Activated naive CD8-positive, alpha-beta T cell treated with anti-CD3 and anti-CD28 coated beads, Interleukin-2, amount 50 U/mL, for 24 hours (primary cell): ENCODE measurements around the gene PGA3.
A peak's percentile ranks its signal among the peaks of the same experiment; 100 is the strongest.
"Not testable (repeated sequence)": the region's sequence is repeated elsewhere in the genome, so short reads cannot be mapped to it uniquely, and the experiment has no call there.

Experiments used
- ATAC-seq: fragments of 150-1000 bp; cut with Tn5 transposase; one replicate; pipeline ENCODE4 v1.10.0; 2021
- DNase-seq: peaks from one replicate; pipeline ENCODE4 v3.0.0; 2021
- H3K27ac Mint-ChIP-seq: one replicate; pipeline ENCODE4 v1.8.0; 2021; ENCODE audit warnings: mild to moderate bottlenecking, mixed read lengths
- H3K27me3 Mint-ChIP-seq: one replicate; pipeline ENCODE4 v1.8.0; 2021; ENCODE audit warnings: mixed read lengths
- H3K36me3 Mint-ChIP-seq: one replicate; pipeline ENCODE4 v1.8.0; 2021; ENCODE audit warnings: low read depth, mixed read lengths
- H3K4me1 Mint-ChIP-seq: one replicate; pipeline ENCODE4 v1.8.0; 2021; ENCODE audit warnings: mixed read lengths
- H3K4me3 Mint-ChIP-seq: one replicate; pipeline ENCODE4 v1.8.0; 2021; ENCODE audit warnings: mild to moderate bottlenecking, moderate library complexity, mixed read lengths
- H3K9me3 Mint-ChIP-seq: one replicate; pipeline ENCODE4 v1.8.0; 2021; ENCODE audit warnings: mixed read lengths

The PGA3 gene

DNA sequence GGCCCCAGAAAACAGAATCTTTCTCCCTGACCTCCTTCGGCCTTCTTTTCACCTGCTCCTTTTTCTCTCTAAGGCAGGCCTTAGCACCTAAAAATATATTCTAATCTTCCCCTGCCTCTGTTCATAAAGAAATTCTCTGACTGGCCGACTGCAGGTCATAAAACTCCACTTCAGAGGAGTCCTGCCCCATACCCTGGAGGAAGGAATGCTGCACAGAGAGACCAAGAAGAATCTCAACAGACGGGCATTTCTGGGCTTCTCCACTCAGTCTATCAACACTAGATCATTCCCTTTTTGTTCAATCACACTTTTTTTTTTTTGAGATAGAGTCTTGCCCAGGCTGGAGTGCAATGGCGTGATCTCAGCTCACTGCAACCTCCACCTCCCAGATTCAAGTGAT, 19.7 kb upstream of the PGA3 start:
- Mint-ChIP-seq H3K36me3 (no peaks in the 10 kb centered on the region), H3K4me3 (no peak overlapping the region), H3K27me3 (peaks cover 6% of the 10 kb centered on the region), H3K27ac (no peak overlapping the region), H3K9me3 (no peaks in the 10 kb centered on the region), H3K4me1 (peaks cover 2% of the 10 kb centered on the region)
- ATAC-seq: no peak
- DNase-seq: no peak

DNA sequence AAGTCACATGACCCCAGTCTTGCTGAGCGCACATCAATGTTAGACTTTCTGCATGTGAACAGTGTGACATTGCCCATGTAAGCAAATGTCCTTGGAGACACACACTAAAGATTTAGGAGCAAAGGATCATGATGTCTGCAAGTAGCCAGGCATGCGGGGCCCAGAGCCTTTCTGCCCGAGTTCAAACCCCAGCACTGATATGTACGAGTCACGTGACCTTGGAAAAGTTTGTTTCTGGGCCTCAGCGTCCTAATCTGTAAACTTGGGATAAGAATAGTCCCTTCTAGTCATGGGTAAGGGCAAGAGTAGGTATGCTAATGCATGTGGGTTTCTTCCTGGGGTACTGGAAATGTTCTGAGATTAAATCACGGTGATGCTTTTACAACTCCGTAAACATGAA, 16.8 kb upstream of the PGA3 start:
- no peaks in the 10 kb centered on the region for H3K36me3 Mint-ChIP-seq
- no peak overlapping the region for H3K27ac Mint-ChIP-seq
- no peaks in the 10 kb centered on the region for H3K9me3 Mint-ChIP-seq
- H3K4me1 Mint-ChIP-seq: peaks cover 2% of the 10 kb centered on the region
- ATAC-seq: no peak
- no peak for DNase-seq
- no peak overlapping the region for H3K4me3 Mint-ChIP-seq
- H3K27me3 Mint-ChIP-seq: no peaks in the 10 kb centered on the region

GRCh38 chr11:61187505-61188130, 15.7 kb upstream of the PGA3 start:
- Mint-ChIP-seq H3K4me1 (peaks cover 2% of the 10 kb centered on the region), H3K4me3 (no peak overlapping the region), H3K27me3 (no peaks in the 10 kb centered on the region), H3K9me3 (no peaks in the 10 kb centered on the region), H3K36me3 (no peaks in the 10 kb centered on the region), H3K27ac (peak overlapping the region; percentile 56)
- ATAC-seq (peak; percentile 86), DNase-seq (peak; percentile 87)

- no peaks in the 10 kb centered on the region for H3K9me3 Mint-ChIP-seq
- H3K27me3 Mint-ChIP-seq: no peaks in the 10 kb centered on the region
- H3K4me3 Mint-ChIP-seq: no peak overlapping the region
- no peaks in the 10 kb centered on the region for H3K36me3 Mint-ChIP-seq
- DNase-seq (no peak), ATAC-seq (no peak)
- H3K4me1 Mint-ChIP-seq: peaks cover 2% of the 10 kb centered on the region
- H3K27ac Mint-ChIP-seq: no peak overlapping the region
Observed at GRCh38 chr11:61189933-61190332, 13.4 kb upstream of the PGA3 start.

DNA sequence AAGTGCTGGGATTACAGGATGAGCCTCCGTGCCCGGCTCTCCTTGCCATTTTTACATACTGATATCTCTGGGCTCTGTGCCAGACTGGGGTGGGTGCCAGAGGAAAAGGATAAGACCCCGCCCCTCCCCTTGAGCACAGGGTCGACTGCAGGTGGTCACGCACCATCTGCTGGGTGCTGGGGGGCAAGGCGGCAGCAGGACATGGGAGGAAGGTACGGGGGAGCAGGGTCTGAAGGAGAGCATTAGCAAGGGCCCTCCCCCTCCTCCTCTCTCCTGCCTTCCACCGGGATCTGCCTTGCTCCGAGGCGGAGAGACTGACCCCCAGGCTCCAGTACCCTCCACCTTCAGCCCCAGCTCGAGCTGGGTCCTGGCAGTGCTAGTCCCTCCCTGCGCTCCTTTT, 9.7 kb upstream of the PGA3 start:
- Mint-ChIP-seq H3K27ac (no peak overlapping the region), H3K4me1 (no peaks in the 10 kb centered on the region), H3K4me3 (no peak overlapping the region), H3K36me3 (no peaks in the 10 kb centered on the region), H3K27me3 (no peaks in the 10 kb centered on the region), H3K9me3 (no peaks in the 10 kb centered on the region)
- no peak for DNase-seq
- no peak for ATAC-seq

DNA sequence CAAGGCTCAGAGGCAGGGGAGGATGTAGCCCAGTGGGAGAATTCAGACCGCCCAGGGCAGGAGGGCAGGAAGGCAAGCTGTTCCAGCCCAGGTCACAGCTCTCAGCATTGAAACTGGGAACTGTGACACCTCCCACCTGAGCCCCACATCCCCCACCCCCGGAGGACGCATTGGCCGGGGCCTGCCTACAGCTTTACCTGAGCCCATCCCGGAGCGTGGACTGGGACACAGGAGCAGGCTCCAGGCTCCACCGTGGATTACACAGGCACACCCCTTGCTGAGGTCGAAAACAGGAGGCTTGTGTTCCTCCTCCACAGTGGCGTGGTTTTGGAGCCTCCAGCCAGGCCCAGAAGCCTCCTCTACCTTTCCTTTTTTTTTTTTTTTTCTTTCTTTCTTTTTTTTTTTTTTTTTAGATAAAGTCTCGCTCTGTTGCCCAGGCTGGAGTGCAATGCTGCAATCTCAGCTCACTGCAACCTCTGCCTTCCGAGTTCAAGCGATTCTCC, 9.1 kb upstream of the PGA3 start:
- no peak for ATAC-seq
- H3K36me3 Mint-ChIP-seq: no peaks in the 10 kb centered on the region
- no peaks in the 10 kb centered on the region for H3K27me3 Mint-ChIP-seq
- H3K27ac Mint-ChIP-seq: no peak overlapping the region
- H3K4me3 Mint-ChIP-seq: no peak overlapping the region
- H3K4me1 Mint-ChIP-seq: no peaks in the 10 kb centered on the region
- peaks cover 4% of the 10 kb centered on the region for H3K9me3 Mint-ChIP-seq
- no peak for DNase-seq

GRCh38 chr11:61194981-61195695, 8.2 kb upstream of the PGA3 start:
- Mint-ChIP-seq H3K4me3 (no peak overlapping the region), H3K9me3 (peaks cover 5% of the 10 kb centered on the region), H3K36me3 (no peaks in the 10 kb centered on the region), H3K27me3 (no peaks in the 10 kb centered on the region), H3K27ac (no peak overlapping the region), H3K4me1 (no peaks in the 10 kb centered on the region)
- ATAC-seq: no peak
- no peak for DNase-seq

DNA sequence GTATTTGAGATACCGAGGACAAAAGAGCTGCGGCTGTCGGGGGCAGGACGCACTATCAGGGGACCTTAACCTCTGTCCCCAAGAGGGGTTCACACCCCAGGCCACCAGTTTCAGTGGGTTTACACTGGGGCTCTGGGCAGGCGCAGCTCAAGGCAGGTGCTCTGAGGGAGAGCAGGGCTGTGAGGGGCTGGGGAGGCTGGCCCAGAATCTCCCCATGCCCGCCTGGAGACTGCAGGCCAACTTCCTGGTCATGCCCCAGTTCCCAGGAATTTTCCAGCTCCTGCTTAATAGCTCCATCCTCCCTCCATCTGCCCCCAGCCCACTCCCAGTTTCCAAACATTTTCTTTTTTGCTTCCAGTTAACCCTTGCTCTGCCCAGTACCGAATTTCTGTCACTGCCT, 7.6 kb upstream of the PGA3 start:
- H3K27ac Mint-ChIP-seq: no peak overlapping the region
- H3K27me3 Mint-ChIP-seq: no peaks in the 10 kb centered on the region
- H3K4me1 Mint-ChIP-seq: no peaks in the 10 kb centered on the region
- ATAC-seq: no peak
- H3K9me3 Mint-ChIP-seq: peaks cover 5% of the 10 kb centered on the region
- H3K36me3 Mint-ChIP-seq: no peaks in the 10 kb centered on the region
- no peak overlapping the region for H3K4me3 Mint-ChIP-seq
- no peak for DNase-seq

- Mint-ChIP-seq H3K27ac (no peak overlapping the region), H3K27me3 (peaks cover 7% of the 10 kb centered on the region), H3K9me3 (peaks cover 5% of the 10 kb centered on the region), H3K4me3 (no peak overlapping the region), H3K36me3 (no peaks in the 10 kb centered on the region), H3K4me1 (no peaks in the 10 kb centered on the region)
- DNase-seq: no peak
- no peak for ATAC-seq
Observed at GRCh38 chr11:61198361-61198760, 5.0 kb upstream of the PGA3 start.

- Mint-ChIP-seq H3K36me3 (no peaks in the 10 kb centered on the region), H3K27ac (no peak overlapping the region), H3K9me3 (peaks cover 5% of the 10 kb centered on the region), H3K4me1 (no peaks in the 10 kb centered on the region), H3K27me3 (peaks cover 10% of the 10 kb centered on the region), H3K4me3 (no peak overlapping the region)
- ATAC-seq: no peak
- DNase-seq: no peak
Observed at GRCh38 chr11:61198948-61199523, 4.3 kb upstream of the PGA3 start.

DNA sequence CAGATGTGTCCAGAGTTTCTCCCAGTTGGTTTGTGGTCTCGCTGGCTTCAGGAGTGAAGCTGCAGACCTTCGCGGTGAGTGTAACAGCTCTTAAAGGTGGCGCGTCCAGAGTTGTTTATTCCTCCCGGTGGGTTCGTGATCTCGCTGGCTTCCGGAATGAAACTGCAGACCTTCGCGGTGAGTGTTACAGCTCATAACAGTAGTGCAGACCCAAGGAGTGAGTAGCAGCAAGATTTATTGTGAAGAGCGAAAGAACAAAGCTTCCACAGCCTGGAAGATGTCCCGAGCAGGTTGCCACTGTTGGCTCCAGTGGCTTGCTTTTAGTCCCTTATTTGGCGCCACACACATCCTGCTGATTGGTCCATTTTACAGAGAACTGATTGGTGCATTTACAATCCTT, 1.8 kb upstream of the PGA3 start:
- DNase-seq (no peak), ATAC-seq (no peak)
- Mint-ChIP-seq H3K4me3 (no peak overlapping the region), H3K4me1 (no peaks in the 10 kb centered on the region), H3K27ac (no peak overlapping the region), H3K36me3 (no peaks in the 10 kb centered on the region), H3K27me3 (peaks cover 10% of the 10 kb centered on the region), H3K9me3 (peaks cover 5% of the 10 kb centered on the region)

DNA sequence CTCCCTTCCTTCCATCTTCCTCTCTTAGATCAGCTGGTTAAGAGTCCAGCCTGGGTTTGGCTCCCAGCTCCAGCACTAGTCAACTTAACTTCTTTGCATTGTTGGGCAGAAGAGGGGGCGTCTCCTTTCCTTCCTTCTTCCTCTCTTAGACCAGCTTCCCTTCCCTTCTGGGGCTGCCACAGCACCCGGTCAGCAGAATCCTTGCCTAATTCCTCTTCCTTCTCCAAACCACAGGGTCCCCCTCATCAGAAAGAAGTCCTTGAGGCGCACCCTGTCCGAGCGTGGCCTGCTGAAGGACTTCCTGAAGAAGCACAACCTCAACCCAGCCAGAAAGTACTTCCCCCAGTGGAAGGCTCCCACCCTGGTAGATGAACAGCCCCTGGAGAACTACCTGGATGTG, 558 bp downstream of the PGA3 start:
- not testable (repeated sequence) for H3K27ac Mint-ChIP-seq, ATAC-seq, H3K4me3 Mint-ChIP-seq, H3K27me3 Mint-ChIP-seq, H3K36me3 Mint-ChIP-seq, H3K4me1 Mint-ChIP-seq, H3K9me3 Mint-ChIP-seq, DNase-seq

DNA sequence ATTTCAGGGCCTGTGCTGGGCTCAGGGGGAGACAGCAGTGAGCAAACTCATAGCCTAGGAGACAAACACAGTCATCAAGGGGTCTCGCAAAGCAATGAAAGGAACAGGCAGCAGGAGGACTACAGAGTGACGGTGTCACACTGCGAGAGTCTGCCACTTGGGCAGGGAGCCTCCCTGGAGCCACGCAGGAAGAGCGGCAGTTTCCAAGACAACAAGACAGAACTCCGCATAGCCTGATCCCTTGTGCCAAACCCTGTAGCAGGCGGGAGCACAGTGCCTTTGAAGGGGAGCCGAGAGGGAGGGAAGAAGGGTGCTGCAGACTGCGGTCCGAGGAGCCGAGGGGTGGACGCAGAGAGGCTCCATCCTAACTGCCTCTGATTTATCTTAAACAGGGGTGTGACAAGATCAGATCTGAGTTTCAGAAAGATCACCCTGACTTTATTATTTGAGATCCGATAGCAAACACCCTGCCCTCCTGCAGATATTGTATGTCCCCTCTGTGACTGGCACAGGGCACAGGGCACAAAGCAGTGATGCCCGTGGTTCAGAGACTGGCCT, 1.3 kb downstream of the PGA3 start:
- ATAC-seq, H3K27ac Mint-ChIP-seq, H3K4me3 Mint-ChIP-seq, H3K4me1 Mint-ChIP-seq, H3K9me3 Mint-ChIP-seq, DNase-seq, H3K27me3 Mint-ChIP-seq, H3K36me3 Mint-ChIP-seq: not testable (repeated sequence)

DNA sequence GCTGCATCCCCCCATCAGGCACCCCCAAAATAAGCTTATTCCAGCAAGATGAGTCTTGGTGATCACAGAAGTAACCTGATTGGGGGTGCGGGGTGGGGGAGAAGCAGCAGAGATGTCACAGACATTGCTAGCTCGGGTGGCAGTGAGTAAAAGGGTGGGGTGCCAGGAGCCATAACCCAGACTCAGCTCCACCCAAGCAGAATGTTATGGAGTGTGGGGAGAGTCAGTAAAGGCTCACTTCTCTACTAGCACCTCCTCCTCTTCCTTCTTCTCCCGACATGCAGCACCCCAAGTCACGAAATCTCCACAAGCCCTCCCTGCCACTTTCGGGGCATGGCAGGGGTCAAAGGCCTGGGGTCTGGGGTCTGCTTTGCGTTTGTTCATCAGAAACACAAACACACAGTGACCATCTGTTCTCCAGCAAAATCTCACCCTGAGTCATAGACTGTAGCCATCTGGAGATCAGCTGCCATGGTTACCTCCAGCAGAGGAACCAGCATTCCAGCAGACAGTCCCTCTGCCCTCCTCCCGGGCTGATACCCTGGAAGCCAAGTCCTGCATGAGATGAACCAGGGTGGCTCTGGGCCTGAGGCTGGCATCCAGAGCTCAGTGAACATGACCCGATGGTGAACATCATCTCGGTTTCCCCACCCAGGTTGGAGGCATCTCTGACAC, 4.5 kb downstream of the PGA3 start:
- not testable (repeated sequence) for H3K36me3 Mint-ChIP-seq, H3K4me1 Mint-ChIP-seq, DNase-seq, ATAC-seq, H3K27me3 Mint-ChIP-seq, H3K4me3 Mint-ChIP-seq, H3K9me3 Mint-ChIP-seq, H3K27ac Mint-ChIP-seq

GRCh38 chr11:61210629-61211028, 7.3 kb downstream of the PGA3 start:
- not testable (repeated sequence) for H3K27me3 Mint-ChIP-seq, H3K4me3 Mint-ChIP-seq, H3K9me3 Mint-ChIP-seq, H3K36me3 Mint-ChIP-seq, H3K4me1 Mint-ChIP-seq, H3K27ac Mint-ChIP-seq, ATAC-seq, DNase-seq
